ENCODE measurements around the gene ANAPC2.
"Not testable (repeated sequence)": the region's sequence is repeated elsewhere in the genome, so short reads cannot be mapped to it uniquely, and the experiment has no call there.

ANAPC2 gene

DNA sequence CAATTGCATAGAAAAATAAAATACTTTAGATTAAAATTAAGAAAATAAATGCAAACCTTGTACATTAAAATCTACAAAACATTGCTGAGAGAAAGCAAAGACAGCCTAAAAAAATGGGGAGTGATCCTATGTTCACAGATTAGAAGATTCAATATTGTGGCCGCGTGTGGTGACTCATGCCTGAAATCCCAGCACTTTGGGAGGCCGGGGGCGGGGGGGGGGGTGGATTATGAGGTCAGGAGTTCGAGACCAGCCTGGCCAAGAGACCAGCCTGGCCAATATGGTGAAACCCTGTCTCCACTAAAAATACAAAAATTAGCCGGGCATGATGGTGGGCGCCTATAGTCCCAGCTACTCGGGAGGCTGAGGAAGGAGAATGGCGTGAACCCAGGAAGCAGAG, 53.2 kb downstream of the ANAPC2 start:
- H3K27ac Mint-ChIP-seq, H3K36me3 Mint-ChIP-seq, CTCF ChIA-PET, DNase-seq, H3K9me3 Mint-ChIP-seq, H3K4me3 Mint-ChIP-seq: not testable (repeated sequence)
- peaks cover 13% of the 10 kb centered on the region for H3K4me1 Mint-ChIP-seq
- peaks cover 76% of the 10 kb centered on the region for H3K27me3 Mint-ChIP-seq

DNA sequence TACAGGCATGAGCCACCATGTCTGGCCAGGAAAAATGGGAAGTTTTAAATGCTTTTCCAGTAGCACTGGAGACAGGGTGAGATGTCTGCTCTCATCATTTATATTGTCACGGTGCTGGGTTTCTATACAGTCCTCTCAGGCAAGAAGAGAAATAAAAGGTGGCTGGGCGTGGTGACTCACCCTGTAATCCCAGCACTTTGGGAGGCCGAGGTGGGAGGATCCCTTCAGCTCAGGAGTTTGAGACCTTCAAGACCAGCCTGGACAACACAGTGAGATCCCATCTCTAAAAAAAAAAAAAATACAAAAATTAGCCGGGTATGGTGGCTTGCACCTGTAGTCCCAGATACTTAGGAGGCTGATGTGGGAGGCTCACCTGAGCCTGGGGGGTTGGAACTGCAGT, 54.2 kb downstream of the ANAPC2 start:
- H3K9me3 Mint-ChIP-seq = no peaks in the 10 kb centered on the region
- no peak for DNase-seq
- no peaks in the 10 kb centered on the region for H3K36me3 Mint-ChIP-seq
- no peak overlapping the region for H3K4me3 Mint-ChIP-seq
- peaks cover 67% of the 10 kb centered on the region for H3K27me3 Mint-ChIP-seq
- H3K4me1 Mint-ChIP-seq = peaks cover 7% of the 10 kb centered on the region
- CTCF ChIA-PET = no interaction called here
- no peak overlapping the region for H3K27ac Mint-ChIP-seq

DNA sequence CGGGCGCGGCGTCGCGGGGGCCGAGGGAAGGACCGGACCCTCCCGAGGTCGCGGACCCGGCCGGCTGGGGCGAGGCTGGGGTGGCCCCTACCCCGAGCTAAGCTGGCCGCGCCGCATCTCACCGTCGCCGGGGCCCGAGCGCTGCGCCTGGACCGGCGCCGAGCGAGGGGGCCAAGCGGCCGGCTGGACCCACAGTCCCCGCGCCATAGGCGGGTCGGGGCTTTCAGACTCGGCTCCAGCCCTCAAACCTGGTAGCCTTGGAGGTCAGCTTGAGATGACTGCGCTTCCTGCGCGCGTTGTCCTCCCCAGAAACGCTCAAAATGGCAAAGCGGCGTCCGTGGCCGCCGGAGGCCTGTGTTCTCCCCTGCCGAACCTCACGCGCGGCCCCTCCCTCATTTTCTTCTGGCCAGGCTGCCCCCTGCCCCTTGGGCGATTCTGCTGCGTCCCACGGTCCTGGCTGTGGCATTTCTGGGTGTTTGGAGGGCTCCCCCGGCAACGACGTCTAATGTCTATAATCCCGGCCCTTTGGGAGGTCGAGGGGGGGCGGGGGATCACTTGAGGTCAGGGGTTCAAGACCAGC, 58.1 kb downstream of the ANAPC2 start:
- Mint-ChIP-seq H3K36me3 (peaks cover 2% of the 10 kb centered on the region), H3K27ac (peak overlapping the region; percentile 78), H3K27me3 (peaks cover 29% of the 10 kb centered on the region), H3K9me3 (no peaks in the 10 kb centered on the region), H3K4me1 (peaks cover 30% of the 10 kb centered on the region), H3K4me3 (peak overlapping the region; percentile 81)
- CTCF ChIA-PET = interaction anchor here (0.6 to 2.4 kb wide), 13 partner anchors 9 to 164 kb away, joined by 3 to 12 read pairs (median 3); partner anchors contain the start of genes RNF208 and RNF224
- no peak for DNase-seq

DNA sequence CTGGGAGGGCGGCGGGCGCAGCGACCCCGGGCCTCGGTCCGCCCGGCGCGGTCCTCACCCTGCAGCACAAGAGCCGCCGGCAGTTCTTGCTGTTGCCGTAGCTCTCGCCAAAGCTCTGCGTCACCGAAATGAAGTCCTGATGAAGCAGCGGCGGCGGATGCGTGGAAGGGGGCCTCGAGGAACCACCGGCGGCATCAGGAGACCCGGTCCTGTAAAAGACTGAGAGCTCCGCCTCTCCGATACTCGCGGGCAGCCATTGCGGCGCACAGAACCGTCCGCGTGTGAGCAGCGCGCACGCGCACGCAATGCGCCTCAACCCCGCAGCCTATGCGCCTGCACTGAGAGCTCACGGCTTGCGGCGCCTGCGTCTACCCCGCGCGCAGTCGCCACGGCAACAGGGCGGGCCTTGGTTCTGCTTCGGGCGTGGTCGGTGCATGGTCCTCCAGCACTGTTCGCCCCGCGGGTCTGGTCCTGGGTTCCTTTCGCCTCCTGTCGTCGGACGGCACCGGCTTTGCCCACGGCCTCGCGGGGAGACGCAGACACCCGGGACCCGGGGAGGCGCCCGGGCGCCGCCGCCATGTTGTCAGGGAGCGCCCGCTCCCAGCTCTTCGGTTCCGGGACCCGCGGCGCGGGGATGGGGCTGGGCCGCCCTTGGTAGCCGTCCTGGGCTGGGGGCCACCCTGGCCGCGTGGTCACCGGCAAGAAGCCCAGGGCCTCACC, 58.7 kb downstream of the ANAPC2 start:
- CTCF ChIA-PET = interaction anchor here (0.6 to 2.4 kb wide), 12 partner anchors 8 to 107 kb away, joined by 3 to 12 read pairs (median 4); partner anchors contain the start of genes GRIN1, RNF208 and RNF224

DNA sequence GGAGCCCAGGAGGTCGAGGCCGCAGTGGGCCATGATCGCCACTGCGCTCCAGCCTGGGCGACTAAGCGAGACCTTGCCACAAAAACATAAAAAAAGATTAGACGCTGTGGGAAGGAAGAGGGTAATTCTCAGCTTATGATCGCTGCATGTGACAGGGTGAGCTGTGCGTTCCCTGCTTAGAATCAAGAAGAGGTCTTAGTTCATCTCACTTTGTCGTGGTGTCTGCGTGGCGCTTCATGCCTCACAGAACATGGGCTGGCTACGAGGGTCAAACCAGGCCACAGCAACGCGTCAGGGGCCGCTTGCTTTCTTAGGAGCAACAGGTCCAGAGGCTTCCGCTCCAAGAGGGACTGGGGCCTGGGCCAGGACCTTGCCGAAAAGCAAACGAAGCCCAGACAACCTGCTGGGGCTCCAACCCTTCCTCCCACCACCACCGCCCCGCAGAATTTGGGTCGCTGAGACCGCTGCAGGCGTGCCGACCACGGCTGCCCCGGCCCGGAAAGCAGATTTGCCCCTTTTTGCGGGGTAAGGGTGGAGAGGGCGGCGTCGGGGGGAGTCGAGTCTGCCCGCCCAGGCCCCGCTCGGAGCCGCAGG, 59.4 kb downstream of the ANAPC2 start:
- peaks cover 2% of the 10 kb centered on the region for H3K36me3 Mint-ChIP-seq
- CTCF ChIA-PET = interaction anchor here (0.8 to 2.4 kb wide), 7 partner anchors 10 to 108 kb away, joined by 3 to 12 read pairs (median 4); partner anchors contain the start of genes GRIN1 and RNF208
- DNase-seq = no peak
- peak overlapping the region; percentile 93 for H3K27ac Mint-ChIP-seq
- H3K27me3 Mint-ChIP-seq = peaks cover 17% of the 10 kb centered on the region
- no peaks in the 10 kb centered on the region for H3K9me3 Mint-ChIP-seq
- peak overlapping the region; percentile 80 for H3K4me3 Mint-ChIP-seq
- peaks cover 30% of the 10 kb centered on the region for H3K4me1 Mint-ChIP-seq

More for the DNA sequence above, 58.7 kb downstream of the ANAPC2 start:
- Mint-ChIP-seq H3K4me3 (peak overlapping the region; percentile 80), H3K9me3 (no peaks in the 10 kb centered on the region), H3K27ac (peak overlapping the region; percentile 88), H3K4me1 (peaks cover 30% of the 10 kb centered on the region), H3K36me3 (peaks cover 2% of the 10 kb centered on the region), H3K27me3 (peaks cover 24% of the 10 kb centered on the region)
- peak; percentile 93 for DNase-seq

DNA sequence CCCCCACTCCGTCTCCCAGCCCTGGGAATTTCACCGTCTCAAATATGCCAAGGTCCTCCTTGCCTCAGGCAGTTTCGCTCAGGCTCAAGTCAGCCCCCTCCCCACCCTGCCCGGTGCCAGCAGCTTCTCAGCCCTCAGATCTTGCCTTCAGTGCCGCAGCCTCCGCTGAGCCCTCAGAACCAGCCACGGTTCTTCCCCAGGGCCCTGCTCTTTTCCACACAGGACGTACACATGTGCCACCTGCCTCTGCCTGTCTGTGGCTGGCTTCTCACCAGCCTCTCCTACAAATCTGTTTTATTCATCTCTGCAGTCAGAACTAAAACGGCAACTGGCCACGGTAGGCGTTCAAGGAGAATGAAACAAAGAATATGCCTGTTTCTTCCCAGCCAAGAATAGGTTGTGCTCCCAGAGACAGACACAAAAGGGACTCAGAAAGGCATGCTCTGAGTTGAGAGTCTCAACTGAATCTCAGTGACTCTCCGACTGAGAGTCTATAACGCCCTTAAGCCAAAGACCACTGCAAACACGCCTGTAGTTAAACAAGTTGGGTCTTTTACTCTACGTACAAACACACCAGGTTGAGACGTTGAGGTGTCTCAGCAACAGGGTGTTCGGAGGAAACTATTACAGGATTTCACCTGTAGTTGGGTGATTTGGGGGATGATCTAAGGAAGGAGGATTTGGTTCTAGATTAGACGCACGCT, 60.0 kb downstream of the ANAPC2 start:
- Mint-ChIP-seq H3K9me3 (no peaks in the 10 kb centered on the region), H3K27ac (peak overlapping the region; percentile 93), H3K27me3 (peaks cover 14% of the 10 kb centered on the region), H3K4me3 (peak overlapping the region; percentile 80), H3K4me1 (peaks cover 33% of the 10 kb centered on the region), H3K36me3 (peaks cover 2% of the 10 kb centered on the region)
- DNase-seq = peak; percentile 44
- CTCF ChIA-PET = interaction anchor here (0.8 to 2.5 kb wide), 7 partner anchors 32 to 109 kb away, joined by 3 to 12 read pairs (median 7); no protein-coding TSS in a partner anchor

DNA sequence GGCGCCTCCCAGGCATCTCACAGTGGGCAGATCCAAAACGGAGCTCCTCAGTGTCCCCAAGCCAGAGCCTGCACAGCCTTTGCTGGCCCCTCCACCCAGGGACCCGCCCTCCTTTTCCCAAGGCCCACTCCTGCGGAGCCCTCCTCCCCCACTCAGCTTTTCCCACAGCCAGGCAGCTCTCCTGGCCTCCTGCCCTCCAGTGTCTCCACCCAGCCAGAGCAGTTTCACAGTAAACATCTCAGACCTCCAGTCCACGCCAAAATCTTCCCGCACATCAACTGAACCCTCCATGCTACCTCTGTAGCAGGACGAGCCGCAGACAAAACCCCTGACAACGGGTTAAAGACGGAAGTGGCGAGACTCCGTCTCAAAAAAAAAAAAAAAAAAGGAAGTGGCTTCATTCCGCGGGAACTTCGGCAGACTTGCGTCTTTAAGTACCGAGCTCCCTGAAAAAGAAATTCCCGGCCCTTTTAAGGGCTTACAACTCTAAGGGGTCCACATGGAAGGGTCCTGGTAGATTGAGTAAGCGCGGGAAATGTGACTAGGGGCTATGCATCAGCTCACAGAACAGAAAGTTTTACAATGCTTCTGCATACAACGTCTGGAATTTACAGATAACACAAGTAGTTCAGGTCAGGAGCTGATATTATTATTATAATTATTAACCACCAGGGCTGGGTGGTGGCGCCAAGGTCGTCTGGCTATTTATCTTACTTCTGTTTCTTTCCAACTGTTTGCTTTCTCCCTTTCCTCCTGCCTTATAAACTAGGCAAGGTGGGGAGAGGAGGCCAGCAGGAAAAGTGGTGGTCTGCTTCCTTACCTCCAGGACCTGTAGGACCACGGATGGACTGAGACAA, 60.8 kb downstream of the ANAPC2 start:
- H3K27me3 Mint-ChIP-seq = peaks cover 12% of the 10 kb centered on the region
- CTCF ChIA-PET = interaction anchor here (0.8 to 2.5 kb wide), 5 partner anchors 32 to 109 kb away, joined by 3 to 12 read pairs (median 6); no protein-coding TSS in a partner anchor
- peak overlapping the region; percentile 80 for H3K4me3 Mint-ChIP-seq
- no peaks in the 10 kb centered on the region for H3K9me3 Mint-ChIP-seq
- peak overlapping the region; percentile 93 for H3K27ac Mint-ChIP-seq
- peak; percentile 62 for DNase-seq
- peaks cover 2% of the 10 kb centered on the region for H3K36me3 Mint-ChIP-seq
- peaks cover 37% of the 10 kb centered on the region for H3K4me1 Mint-ChIP-seq

DNA sequence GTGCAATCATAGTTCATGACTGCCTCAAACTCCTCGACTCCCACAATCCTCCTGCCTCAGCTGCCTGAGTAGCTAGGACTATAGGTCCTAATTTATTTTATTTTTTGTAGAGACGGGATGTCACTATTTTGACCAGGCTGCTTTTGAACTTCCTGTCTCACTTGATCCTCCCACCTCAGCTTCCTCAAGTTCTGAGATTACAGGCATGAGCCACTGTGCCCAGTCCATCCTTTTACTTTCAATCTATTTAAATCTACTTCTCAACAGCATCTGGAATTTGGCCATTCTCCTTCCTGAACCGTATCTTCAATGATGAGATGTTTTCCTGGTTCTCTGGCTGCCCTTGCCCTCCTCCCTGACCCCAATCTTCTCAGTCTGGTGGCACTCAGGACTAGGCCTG, 61.6 kb downstream of the ANAPC2 start:
- peak overlapping the region; percentile 80 for H3K4me3 Mint-ChIP-seq
- DNase-seq = no peak
- peaks cover 2% of the 10 kb centered on the region for H3K36me3 Mint-ChIP-seq
- peaks cover 38% of the 10 kb centered on the region for H3K4me1 Mint-ChIP-seq
- H3K27ac Mint-ChIP-seq = peak overlapping the region; percentile 82
- peaks cover 10% of the 10 kb centered on the region for H3K27me3 Mint-ChIP-seq
- CTCF ChIA-PET = interaction anchor here (0.9 to 2.5 kb wide), 4 partner anchors 31 to 109 kb away, joined by 3 to 12 read pairs (median 7); no protein-coding TSS in a partner anchor
- H3K9me3 Mint-ChIP-seq = no peaks in the 10 kb centered on the region
